HG02943 (cell line): ENCODE data around the gene CCPG1.

Source experiments
- ATAC-seq: cut with Tn5 transposase; IDR thresholded peaks from one replicate; pipeline ENCODE4 v1.9.1; 2021; ENCODE audit warnings: mild to moderate bottlenecking, low read depth, moderate library complexity; ENCODE audit not compliant: unreplicated experiment

The CCPG1 gene

DNA sequence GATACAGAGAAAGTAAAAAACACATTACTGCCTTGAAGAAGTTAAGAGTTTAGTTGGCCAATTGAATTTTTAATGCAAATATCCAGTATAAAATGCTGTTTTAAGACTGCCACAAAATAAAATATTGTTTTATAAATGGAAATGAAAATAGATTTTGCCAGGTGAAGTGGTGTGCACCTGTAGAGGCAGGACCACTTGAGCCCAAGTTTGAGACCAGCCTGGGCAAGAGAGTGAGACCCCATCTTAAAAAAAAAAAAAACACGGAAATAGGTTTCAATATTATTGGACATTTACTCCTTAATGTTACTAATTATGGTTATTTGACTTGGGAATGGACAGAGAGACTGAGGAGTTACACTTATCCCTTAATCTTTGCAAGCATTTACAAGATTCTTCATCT is 87.2 kb downstream of the CCPG1 start:
- ATAC-seq = no peak

DNA sequence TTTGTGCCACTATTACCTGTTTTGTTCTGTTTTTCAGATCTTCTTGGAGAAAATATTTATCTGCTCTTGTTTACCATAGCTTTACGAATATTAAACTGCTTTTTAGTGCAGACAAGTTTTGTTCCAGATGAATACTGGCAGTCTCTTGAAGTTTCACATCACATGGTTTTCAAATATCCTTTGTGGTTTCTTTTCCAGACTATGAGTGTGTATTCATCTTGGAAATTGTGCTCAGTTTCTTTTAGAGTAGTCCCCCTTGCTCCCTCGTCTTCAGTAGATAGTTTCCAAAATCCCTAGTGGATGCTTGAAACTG is 88.0 kb downstream of the CCPG1 start:
- no peak for ATAC-seq

DNA sequence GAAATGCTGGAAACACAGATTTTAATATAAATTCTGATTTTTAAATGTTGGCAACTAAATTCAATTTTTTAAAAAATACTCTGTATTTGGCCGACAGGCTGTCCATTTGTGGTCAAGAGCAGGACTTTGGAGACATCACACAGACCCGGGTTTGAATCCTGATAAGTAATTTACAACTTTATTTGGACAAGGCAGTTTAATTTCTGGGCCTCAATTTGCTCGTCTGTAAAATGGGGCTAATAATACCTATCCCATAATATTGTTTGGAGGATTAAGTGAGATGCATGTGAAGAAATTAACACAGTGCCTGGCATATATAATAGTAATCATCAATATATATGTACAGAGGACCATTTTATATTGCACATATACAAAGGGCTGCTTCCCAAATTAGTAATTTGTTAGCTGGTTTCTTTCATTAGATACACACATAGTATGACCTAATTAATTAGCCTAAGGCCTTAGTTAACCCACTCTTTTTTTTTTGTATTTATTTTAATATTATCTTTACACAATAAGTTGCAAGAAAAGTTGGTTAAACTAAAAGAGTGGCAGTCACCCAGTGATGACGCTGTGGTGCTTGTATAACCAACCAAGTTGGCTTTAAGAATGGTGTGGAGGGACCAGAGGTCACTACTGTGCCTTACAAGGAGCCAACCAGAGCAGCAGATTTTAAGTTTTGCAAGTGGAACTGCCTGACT is 88.5 kb downstream of the CCPG1 start:
- ATAC-seq = no peak

DNA sequence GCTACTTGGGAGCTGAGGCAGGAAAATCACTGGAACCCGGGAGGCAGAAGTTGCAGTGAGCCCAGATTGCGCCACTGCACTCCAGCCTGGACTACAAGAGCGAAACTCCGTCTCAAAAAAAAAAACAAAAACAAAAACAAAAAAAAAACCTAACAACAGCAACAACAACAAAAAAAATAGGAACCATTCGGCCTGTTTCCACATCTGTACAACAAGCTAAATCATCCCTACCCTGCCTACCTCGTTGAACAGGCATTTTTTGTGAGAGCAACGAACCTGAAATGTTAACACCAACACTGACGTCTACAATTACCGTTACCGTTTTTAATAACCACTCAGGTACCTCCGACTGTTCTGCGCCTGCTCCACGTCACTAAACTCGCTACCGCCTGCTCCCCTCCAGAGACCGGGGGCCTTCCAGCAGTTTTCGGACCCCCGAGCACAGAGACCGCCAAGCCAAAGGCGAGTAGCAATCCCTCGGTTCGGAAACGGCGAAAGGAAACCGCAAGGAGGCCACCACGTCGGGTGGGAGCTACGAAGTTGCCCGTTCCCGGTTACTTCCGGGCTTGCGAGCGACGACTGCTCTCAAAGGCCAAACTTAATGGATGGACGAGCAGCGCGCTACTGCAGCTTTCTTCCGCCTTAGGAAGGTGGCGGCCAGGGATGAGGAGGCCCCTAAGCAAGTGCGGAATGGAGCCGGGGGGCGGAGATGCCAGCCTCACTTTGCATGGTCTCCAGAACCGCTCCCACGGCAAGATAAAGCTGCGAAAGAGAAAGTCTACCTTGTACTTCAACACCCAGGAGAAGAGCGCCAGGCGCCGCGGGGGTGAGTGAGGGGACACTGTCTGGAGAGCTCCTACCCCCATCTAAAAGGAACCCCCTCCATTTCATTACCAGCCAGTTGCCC is 89.3 kb downstream of the CCPG1 start, which contains the start of the genes PIGB and PIGBOS1:
PIGB (plus strand) TSS at position 635 of the 907 bp plus-strand sequence; CDS start at position 664, 29 bp downstream.
PIGBOS1 (minus strand) TSS at position 536 of the 907 bp plus-strand sequence. CDS start 1,331 bp downstream, outside the sequence.
- ATAC-seq = peak; percentile 90
